Activated naive CD8-positive, alpha-beta T cell (primary cell): ENCODE results near the gene ARSB.
"Not testable (repeated sequence)": the region's sequence is repeated elsewhere in the genome, so short reads cannot be mapped to it uniquely, and the experiment has no call there.

Source experiments
- H3K27ac Mint-ChIP-seq: one replicate; pipeline ENCODE4 v1.8.0; 2021; ENCODE audit warnings: mixed read lengths
- H3K27me3 Mint-ChIP-seq: one replicate; pipeline ENCODE4 v1.8.0; 2021; ENCODE audit warnings: mixed read lengths
- H3K36me3 Mint-ChIP-seq: one replicate; pipeline ENCODE4 v1.8.0; 2021; ENCODE audit warnings: mixed read lengths
- H3K4me1 Mint-ChIP-seq: one replicate; pipeline ENCODE4 v1.8.0; 2021; ENCODE audit warnings: low read depth, mixed read lengths
- H3K4me3 Mint-ChIP-seq: one replicate; pipeline ENCODE4 v1.8.0; 2021; ENCODE audit warnings: mild to moderate bottlenecking, mixed read lengths
- H3K9me3 Mint-ChIP-seq: one replicate; pipeline ENCODE4 v1.8.0; 2021; ENCODE audit warnings: low read depth, mixed read lengths

ARSB gene

GRCh38 chr5:78732721-78733120 lies 252.4 kb downstream of the ARSB start:
- H3K36me3 Mint-ChIP-seq, H3K9me3 Mint-ChIP-seq, H3K27me3 Mint-ChIP-seq, H3K27ac Mint-ChIP-seq, H3K4me1 Mint-ChIP-seq, H3K4me3 Mint-ChIP-seq: not testable (repeated sequence)

GRCh38 chr5:78731884-78732283 lies 253.2 kb downstream of the ARSB start:
- Mint-ChIP-seq H3K4me1 (no peaks in the 10 kb centered on the region), H3K9me3 (no peaks in the 10 kb centered on the region), H3K27me3 (peaks cover 1% of the 10 kb centered on the region), H3K36me3 (no peaks in the 10 kb centered on the region), H3K4me3 (no peak overlapping the region), H3K27ac (no peak overlapping the region)

- Mint-ChIP-seq H3K4me3 (no peak overlapping the region), H3K27me3 (peaks cover 1% of the 10 kb centered on the region), H3K9me3 (no peaks in the 10 kb centered on the region), H3K27ac (no peak overlapping the region), H3K36me3 (no peaks in the 10 kb centered on the region), H3K4me1 (no peaks in the 10 kb centered on the region)
These were observed 254.6 kb downstream of the ARSB start for GRCh38 chr5:78730300-78731094.

GRCh38 chr5:78727786-78728761 lies 257.0 kb downstream of the ARSB start:
- H3K4me1 Mint-ChIP-seq = no peaks in the 10 kb centered on the region
- no peaks in the 10 kb centered on the region for H3K9me3 Mint-ChIP-seq
- no peaks in the 10 kb centered on the region for H3K36me3 Mint-ChIP-seq
- no peak overlapping the region for H3K4me3 Mint-ChIP-seq
- H3K27me3 Mint-ChIP-seq = peaks cover 1% of the 10 kb centered on the region
- H3K27ac Mint-ChIP-seq = no peak overlapping the region
